Stimulated activated CD8-positive, alpha-beta memory T cell treated with anti-CD3 and anti-CD28 coated beads, Interleukin-2, amount 100 ng/mL, for 48 hours (primary cell): ENCODE measurements around the gene CTXN2.

ENCODE experiments used
- DNase-seq, 2 donors: peaks; one replicate each; pipeline ENCODE4 v3.0.0-alpha.2; 2020; ENCODE audit warnings: low read depth in 2 of 2

The CTXN2 gene

DNA sequence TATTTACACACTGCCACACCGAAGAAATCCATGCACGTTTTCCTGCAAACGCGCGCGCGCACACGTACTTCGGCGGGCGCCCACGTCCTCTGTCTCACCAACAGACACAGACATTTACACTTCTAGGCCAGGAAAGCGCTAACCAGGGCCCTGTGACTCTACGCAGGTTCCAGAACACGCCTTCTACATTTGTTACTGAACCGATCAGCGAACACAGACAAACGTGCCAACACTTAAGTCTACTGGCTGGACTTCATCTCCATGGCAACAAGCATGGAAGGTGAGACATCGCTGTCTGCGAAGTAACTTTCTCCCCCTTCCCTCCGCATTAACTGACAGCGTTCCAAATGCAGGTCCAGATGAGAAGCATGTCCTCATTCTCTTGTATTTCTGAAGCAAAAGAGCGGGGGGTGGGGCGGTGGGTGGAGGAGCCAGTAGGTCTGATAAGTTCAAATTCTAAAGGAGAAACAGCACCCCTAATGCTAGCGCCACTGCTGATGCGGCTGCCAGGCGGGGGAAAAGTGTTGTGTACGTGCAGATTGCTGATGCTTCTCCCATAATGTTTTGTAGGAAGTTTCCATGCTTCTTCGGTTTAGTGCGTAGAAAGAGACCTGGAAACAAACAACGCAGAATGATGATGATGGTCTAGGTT is at the start of gene CTXN2:
CTXN2 (plus strand) TSS at position 92 of the 652 bp plus-strand sequence. CDS start 9,636 bp downstream, outside the sequence.
- DNase-seq: no peak

- DNase-seq: no peak
Observed at GRCh38 chr15:48143856-48144255, 47.6 kb upstream of the CTXN2 start.

GRCh38 chr15:48144889-48145288 is 46.6 kb upstream of the CTXN2 start:
- no peak for DNase-seq

GRCh38 chr15:48145923-48146322 is 45.5 kb upstream of the CTXN2 start:
- DNase-seq: no peak

DNA sequence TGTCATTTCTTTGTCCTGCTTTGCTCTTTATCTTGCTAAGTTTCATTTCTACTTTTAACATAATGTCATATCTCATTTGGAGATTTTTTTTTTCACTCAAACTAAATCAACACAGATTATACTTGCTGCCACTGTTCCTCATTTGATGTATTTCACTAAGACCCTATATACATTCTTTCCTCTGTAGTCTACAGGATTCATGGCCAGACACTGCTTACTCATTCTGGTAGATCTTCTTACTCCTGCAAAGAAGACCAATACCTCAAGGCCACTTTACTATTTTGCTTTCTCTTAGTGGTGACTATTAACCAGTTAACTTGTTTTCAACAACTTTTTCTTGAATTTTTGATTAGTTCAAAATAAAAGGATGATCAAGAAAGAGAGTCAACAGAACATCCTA is 44.1 kb upstream of the CTXN2 start:
- DNase-seq: no peak

DNA sequence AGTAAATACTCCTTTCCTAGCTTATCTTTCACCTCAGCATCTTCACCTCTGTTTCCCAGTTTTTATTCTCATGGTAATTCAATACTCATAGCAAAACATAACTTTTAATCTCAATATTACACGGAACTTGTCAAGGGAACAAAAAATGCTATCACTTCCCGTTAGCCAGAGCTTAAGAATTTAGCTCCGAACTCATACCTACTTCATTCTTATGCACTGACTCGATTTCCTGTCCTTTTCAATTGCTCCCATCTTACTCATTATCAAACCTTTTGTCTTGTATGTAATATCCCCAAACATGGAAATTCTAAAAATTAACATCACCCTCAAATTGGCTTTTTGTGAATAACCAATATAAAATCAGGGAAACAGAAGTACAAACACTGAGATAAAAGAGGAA is 41.6 kb upstream of the CTXN2 start:
- no peak for DNase-seq

GRCh38 chr15:48153526-48153925 is 37.9 kb upstream of the CTXN2 start:
- DNase-seq: no peak

- DNase-seq: no peak
Observed at GRCh38 chr15:48168616-48169015, 22.8 kb upstream of the CTXN2 start.

- DNase-seq: no peak
Observed at GRCh38 chr15:48170981-48171380, 20.5 kb upstream of the CTXN2 start.

- no peak for DNase-seq
Observed at GRCh38 chr15:48175126-48175525, 16.3 kb upstream of the CTXN2 start.

- DNase-seq: no peak
Observed at GRCh38 chr15:48176112-48176511, 15.4 kb upstream of the CTXN2 start.

GRCh38 chr15:48176957-48177356 is 14.5 kb upstream of the CTXN2 start:
- DNase-seq: no peak

DNA sequence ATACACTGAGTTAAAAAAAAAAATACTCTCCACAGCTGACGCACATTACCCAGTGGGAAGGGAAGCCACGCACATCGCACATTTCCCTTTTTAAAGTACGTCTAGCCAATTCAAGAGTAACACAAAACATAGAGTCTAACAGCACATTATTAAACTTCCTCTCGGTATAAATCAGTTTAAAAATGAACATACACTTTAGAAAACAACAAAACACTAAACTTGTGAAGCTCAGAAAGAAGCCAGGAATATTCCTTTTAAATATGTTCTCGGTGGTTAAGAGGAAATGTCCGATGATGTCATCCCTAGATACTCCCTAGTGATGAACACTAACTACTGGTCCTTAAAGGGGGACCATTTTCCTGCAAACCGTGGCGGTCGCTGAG is 14.1 kb upstream of the CTXN2 start:
- no peak for DNase-seq

GRCh38 chr15:48177766-48178647 is 13.5 kb upstream of the CTXN2 start, which contains the start of gene MYEF2:
Gene MYEF2 (minus strand): TSS chr15:48178295. CDS start chr15:48178237, 58 bp downstream.
- DNase-seq: peak; percentile 58 to 61

DNA sequence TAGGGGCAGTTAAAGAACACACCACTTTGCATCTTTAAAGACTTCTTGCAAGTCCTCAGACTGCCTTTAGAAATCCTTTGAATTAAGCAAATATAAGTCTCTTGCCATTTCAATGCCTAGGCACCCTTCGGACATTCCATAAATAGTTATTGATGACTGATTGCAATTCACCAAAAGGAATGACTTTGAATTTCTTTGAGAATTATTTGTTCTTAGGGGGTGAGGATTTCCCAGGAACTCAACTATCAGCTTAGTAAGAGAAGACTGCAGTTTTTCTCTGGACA is 12.9 kb upstream of the CTXN2 start:
- DNase-seq: no peak

- DNase-seq: no peak
Observed at GRCh38 chr15:48182749-48183148, 8.7 kb upstream of the CTXN2 start.

GRCh38 chr15:48185529-48185928 is 5.9 kb upstream of the CTXN2 start:
- DNase-seq: no peak

DNA sequence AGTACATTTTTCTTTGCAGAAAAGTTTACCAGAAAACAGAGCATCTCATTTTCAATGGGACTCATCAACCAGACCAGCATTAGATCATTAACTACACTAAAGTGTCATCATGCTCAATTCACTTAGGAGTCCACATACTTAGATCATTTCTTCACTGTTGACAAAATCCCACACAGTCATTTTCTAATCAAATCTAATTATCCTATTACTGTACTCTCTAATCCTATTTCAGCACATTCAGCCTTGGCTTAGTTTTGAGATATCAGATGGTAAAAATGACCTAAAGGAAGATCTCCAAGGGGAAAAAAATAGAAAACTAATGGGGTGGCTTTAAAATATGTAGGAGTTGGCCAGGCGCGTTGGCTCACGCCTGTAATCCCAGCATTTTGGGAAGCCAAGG is 5.2 kb upstream of the CTXN2 start:
- DNase-seq: no peak

DNA sequence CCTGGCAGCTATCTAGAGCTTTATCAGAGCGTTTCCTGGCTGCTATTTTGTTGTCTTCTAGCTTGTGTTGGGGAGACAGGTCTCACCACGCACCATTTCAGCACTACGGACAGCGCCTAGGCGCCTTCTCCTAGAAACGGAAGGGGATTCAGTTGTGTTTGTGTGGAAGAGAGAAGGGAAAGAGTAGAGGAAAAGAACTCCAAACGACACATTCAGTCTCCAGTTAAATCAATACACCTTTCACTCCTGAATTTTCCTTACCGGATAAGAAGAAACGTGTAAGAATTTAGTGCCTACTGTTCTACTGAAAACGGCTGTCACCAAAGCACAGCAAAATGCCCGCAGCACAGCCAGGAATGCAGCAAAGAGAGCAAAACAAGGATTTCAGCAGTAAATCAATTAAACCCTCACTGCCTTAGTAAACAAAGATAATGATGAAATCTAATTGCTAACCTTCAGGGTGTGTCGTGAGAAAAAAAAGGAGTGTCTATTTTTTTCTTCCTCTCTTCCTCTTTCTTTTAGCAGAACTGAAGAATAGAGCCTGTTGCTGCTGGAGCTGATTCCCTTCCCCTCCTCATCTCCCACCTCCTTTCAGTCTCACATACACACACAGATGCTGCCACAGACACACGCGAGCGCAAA is 412 bp upstream of the CTXN2 start:
- DNase-seq: peak in 1 of 2 donors; percentile 24

DNA sequence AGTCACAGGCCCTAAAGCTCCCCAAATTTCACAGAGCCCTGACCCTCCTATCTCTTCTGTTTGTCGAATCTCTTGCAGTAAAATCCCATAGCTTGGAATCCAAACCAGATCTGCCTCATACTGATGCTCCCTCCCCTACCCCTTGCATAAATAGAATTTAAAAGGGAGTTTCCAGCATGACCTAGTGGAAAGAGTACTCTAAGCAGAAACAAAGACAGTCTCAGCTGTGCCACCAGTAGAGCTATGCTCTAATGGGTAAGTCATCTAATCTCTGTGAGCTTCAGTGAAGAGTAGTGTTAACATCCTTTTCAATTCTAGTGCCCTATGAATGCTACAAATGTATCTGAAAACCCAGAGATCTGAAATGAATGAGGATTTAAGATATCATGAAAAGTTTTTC is 10.6 kb downstream of the CTXN2 start:
- no peak for DNase-seq

DNA sequence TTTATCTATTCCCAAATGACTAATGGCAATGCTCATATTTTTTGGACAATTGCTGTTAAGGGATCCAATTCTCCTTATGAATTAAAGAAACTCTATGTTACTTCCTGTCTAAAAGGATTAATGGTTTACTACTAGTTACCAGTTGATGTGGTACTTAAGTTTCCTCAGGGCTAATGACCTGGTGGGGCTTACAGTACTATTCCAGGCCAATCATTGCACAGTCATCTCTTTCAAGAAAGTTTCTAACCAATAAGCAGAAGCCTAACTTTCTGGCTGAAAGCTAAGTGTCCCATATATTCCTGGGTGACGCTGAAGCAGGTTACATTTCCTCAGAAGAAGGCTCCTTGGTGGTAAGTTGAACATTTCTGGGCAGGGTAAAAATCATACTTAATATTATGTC is 14.5 kb downstream of the CTXN2 start, which contains the start of gene SLC12A1:
SLC12A1 (plus strand) TSS at position 322 of the 400 bp plus-strand sequence. CDS start 1,418 bp downstream, outside the sequence.
- no peak for DNase-seq

- no peak for DNase-seq
Observed at GRCh38 chr15:48221261-48221660, 29.8 kb downstream of the CTXN2 start.

GRCh38 chr15:48221885-48222284 is 30.4 kb downstream of the CTXN2 start:
- no peak for DNase-seq
